Thoracic aorta (tissue), 2 donors: Measurements from ENCODE around the gene AUTS2. TPM values are rescaled to one million over a fixed set of nuclear protein-coding genes. Genes with fewer than 3 reads are reported as not detected.

ENCODE experiments used
- ATAC-seq: fragments of 150-250 bp; one replicate; pipeline ENCODE4 v1.8.0; 2017; ENCODE audit warnings: low read depth; ENCODE audit not compliant: insufficient number of reproducible peaks, low FRiP score
- DNase-seq: peaks from one replicate; pipeline ENCODE4 v3.0.0-alpha.2; 2020; ENCODE audit warnings: low spot score
- H3K27ac ChIP-seq, 2 donors: fragments of 200-600 bp; sonication (generic); 1 replicate in 1 of 2; 2 replicates in 1 of 2; pipeline ENCODE4 v1.5.1; 2016; ENCODE audit warnings: mild to moderate bottlenecking in 2 of 2, moderate library complexity in 2 of 2
- H3K27me3 ChIP-seq: fragments of 200-600 bp; sonication (generic); replicated peaks from 2 replicates; pipeline ENCODE4 v1.6.0; 2016; ENCODE audit warnings: mild to moderate bottlenecking; ENCODE audit not compliant: insufficient read depth
- H3K36me3 ChIP-seq: fragments of 200-600 bp; sonication (generic); one replicate; pipeline ENCODE4 v1.5.1; 2016
- H3K4me1 ChIP-seq, 2 donors: fragments of 200-600 bp; sonication (generic); 1 replicate in 1 of 2; 2 replicates in 1 of 2; pipeline versions ENCODE4 v1.5.1 to v1.6.0; 2016; ENCODE audit warnings: low read depth in 2 of 2, mild to moderate bottlenecking in 1 of 2; ENCODE audit not compliant: control insufficient read depth in 1 of 2
- H3K4me3 ChIP-seq: fragments of 200-600 bp; sonication (generic); 2 replicates; pipeline ENCODE4 v1.5.1; 2016; ENCODE audit warnings: mild to moderate bottlenecking
- H3K9me3 ChIP-seq: fragments of 200-600 bp; sonication (generic); 2 replicates; pipeline ENCODE4 v1.5.1; 2016
- total RNA-seq, 2 donors: library from RNA; depleted of rRNA; stranded (reverse); fragments of >200 nt; gene quantifications; one replicate each; pipeline versions ENCODE4 v1.1.0 to v1.2.3, GENCODE V29; 2016
- TF ChIP-seq, protein P1 (sequence below): fragments of 200-600 bp; sonication (generic); IDR thresholded peaks from one replicate; pipeline ENCODE4 v1.5.1; 2019; ENCODE audit warnings: antibody characterized with exemption

Gene AUTS2
- total RNA-seq, 2 donors from 2014 or later, result 49.4 to 101 TPM

DNA sequence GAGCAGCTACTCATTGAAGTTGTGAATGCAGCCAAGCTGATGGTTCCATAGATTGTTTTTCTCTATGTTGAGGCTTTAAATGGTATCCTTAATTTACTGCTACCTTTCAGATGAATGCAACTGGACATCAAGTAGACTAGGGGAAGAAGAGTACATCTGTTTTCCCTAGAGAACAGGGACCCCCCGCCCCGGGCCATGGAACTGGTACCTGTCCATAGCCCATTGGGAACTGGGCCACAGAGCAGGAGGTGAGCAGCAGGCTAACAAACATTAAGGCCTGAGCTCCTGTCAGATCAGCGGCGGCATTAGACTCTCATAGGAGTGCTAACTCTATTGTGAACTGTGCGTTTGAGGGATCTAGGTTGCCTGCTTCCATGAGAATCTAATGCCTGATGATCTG lies 391.3 kb downstream of the AUTS2 start:
- TF ChIP-seq, protein P1, sequence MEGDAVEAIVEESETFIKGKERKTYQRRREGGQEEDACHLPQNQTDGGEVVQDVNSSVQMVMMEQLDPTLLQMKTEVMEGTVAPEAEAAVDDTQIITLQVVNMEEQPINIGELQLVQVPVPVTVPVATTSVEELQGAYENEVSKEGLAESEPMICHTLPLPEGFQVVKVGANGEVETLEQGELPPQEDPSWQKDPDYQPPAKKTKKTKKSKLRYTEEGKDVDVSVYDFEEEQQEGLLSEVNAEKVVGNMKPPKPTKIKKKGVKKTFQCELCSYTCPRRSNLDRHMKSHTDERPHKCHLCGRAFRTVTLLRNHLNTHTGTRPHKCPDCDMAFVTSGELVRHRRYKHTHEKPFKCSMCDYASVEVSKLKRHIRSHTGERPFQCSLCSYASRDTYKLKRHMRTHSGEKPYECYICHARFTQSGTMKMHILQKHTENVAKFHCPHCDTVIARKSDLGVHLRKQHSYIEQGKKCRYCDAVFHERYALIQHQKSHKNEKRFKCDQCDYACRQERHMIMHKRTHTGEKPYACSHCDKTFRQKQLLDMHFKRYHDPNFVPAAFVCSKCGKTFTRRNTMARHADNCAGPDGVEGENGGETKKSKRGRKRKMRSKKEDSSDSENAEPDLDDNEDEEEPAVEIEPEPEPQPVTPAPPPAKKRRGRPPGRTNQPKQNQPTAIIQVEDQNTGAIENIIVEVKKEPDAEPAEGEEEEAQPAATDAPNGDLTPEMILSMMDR, result no peak
- Histone ChIP-seq H3K9me3 (no peaks in the 10 kb centered on the region), H3K27me3 (no peaks in the 10 kb centered on the region), H3K4me3 (no peak overlapping the region), H3K27ac (no peak overlapping the region), H3K36me3 (no peaks in the 10 kb centered on the region), H3K4me1 (no peaks in the 10 kb centered on the region)
- no peak for DNase-seq
- no peak for ATAC-seq

DNA sequence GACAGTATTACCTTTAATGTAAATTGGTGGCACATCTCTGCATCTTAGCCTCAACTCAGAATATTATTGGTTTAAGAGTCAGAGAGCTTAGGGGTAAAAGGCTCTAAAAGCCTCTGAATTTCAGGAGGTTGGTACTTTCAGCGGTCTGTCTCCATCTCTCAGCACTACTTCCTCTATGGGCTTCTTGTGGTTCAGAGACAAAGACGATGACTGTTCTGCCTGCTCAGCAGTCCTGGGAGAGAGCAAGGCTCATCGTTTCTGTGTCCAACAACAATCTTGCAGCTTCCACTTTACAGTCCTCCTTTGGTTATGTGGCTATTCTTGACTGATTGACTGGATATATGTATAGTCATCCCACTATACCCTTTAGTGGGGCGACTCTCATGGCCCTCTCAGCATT lies 394.7 kb downstream of the AUTS2 start:
- DNase-seq (no peak), ATAC-seq (no peak)
- TF ChIP-seq, protein P1, result no peak
- H3K36me3 ChIP-seq, result no peaks in the 10 kb centered on the region
- H3K4me1 ChIP-seq, result no peaks in the 10 kb centered on the region
- H3K4me3 ChIP-seq, result no peak overlapping the region
- H3K27me3 ChIP-seq, result no peaks in the 10 kb centered on the region
- H3K9me3 ChIP-seq, result no peaks in the 10 kb centered on the region
- no peak overlapping the region for H3K27ac ChIP-seq

DNA sequence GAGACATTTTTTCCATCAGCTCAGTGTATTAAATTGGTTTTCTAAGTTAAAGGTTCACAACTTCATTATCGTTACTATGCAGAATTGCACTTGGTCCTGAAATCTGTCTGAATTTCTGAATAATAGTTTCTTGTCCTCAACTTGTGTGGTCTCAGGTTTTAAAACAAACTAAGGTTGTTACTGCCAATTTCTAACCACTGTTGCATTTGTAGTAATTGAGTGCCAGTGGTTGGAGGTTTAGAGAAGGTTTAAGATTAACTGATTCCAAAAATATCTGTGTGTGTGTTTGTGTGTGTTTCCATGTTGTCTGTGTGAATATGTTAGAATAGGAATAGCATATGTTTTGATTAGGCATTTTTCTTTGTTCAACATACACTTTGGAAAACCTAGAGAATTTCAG lies 395.9 kb downstream of the AUTS2 start:
- Histone ChIP-seq H3K9me3 (no peaks in the 10 kb centered on the region), H3K36me3 (no peaks in the 10 kb centered on the region), H3K4me3 (no peak overlapping the region), H3K4me1 (no peaks in the 10 kb centered on the region), H3K27me3 (no peaks in the 10 kb centered on the region), H3K27ac (no peak overlapping the region)
- no peak for DNase-seq
- ATAC-seq, result no peak
- TF ChIP-seq, protein P1, result no peak

DNA sequence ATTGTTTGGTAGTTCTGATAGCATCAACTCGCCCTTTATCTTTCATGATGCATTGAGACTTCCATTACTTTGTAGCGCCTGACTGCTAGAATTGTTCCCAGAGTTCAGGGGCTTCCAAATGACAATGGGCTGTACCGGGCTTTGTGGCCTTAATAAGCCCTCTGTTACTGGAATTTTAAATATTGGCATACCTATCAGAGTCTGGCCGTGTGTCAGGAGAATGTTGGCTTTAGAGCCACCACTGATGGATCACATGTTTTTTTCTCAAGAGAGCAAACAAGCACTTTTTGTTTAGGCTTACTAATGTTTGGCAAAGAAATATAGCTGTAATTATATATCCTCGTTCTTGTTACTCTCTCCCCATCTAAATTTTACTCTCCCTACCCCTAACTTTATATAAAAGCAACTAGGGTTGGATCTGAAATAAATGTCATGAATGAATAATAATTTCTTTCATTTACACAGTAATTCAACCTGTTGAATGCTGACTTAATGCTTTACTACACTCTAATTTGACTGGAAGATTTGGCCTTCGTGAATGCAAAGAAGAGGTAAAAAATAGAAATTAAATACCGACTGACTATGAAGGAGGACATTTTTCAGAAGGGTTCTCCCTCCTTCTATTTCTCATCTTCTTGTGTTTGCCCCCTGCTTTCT lies 396.7 kb downstream of the AUTS2 start:
- Histone ChIP-seq H3K4me3 (no peak overlapping the region), H3K27ac (no peak overlapping the region), H3K9me3 (no peaks in the 10 kb centered on the region), H3K36me3 (no peaks in the 10 kb centered on the region), H3K4me1 (no peaks in the 10 kb centered on the region), H3K27me3 (no peaks in the 10 kb centered on the region)
- TF ChIP-seq, protein P1, result no peak
- no peak for ATAC-seq
- no peak for DNase-seq

- ATAC-seq, result no peak
- TF ChIP-seq, protein P1, result no peak
- DNase-seq, result no peak
Observed at GRCh38 chr7:69996121-69996520, 397.8 kb downstream of the AUTS2 start.

More at GRCh38 chr7:69996121-69996520, 397.8 kb downstream of the AUTS2 start:
- Histone ChIP-seq H3K27me3 (no peaks in the 10 kb centered on the region), H3K9me3 (no peaks in the 10 kb centered on the region), H3K4me1 (no peaks in the 10 kb centered on the region), H3K27ac (no peak overlapping the region), H3K36me3 (no peaks in the 10 kb centered on the region), H3K4me3 (no peak overlapping the region)
